Transverse colon (tissue), 4 donors: Measurements from ENCODE around the gene ZIC2. TPM values are rescaled to one million over a fixed set of nuclear protein-coding genes. Genes with fewer than 3 reads are reported as not detected.

ENCODE experiments used
- DNase-seq: peaks from one replicate; pipeline ENCODE4 v3.0.0-alpha.2; 2019
- H3K27ac ChIP-seq, 4 donors: fragments of 200-600 bp; sonication (generic); 2 replicates each; pipeline ENCODE4 v1.5.1; 2016 to 2018; ENCODE audit warnings: inconsistent platforms in 4 of 4
- H3K27me3 ChIP-seq: fragments of 200-600 bp; sonication (generic); 2 replicates; pipeline ENCODE4 v1.5.1; 2017; ENCODE audit warnings: inconsistent platforms
- H3K36me3 ChIP-seq, 4 donors: fragments of 200-600 bp; sonication (generic); 2 replicates each; pipeline ENCODE4 v1.5.1; 2017 to 2019; ENCODE audit warnings: inconsistent platforms in 4 of 4
- H3K4me1 ChIP-seq, 4 donors: fragments of 200-600 bp; sonication (generic); 2 replicates each; pipeline ENCODE4 v1.5.1; 2017 to 2020; ENCODE audit warnings: inconsistent platforms in 4 of 4
- H3K4me3 ChIP-seq, 4 donors: fragments of 200-600 bp; sonication (generic); 1 replicate in 1 of 4; 2 replicates in 3 of 4; pipeline versions ENCODE4 v1.5.1 to v1.6.1; 2017 to 2019; ENCODE audit warnings: inconsistent platforms in 4 of 4
- H3K9me3 ChIP-seq, 2 donors: fragments of 200-600 bp; sonication (generic); 2 replicates each; pipeline ENCODE4 v1.5.1; 2017 to 2019; ENCODE audit warnings: inconsistent platforms in 2 of 2
- CTCF ChIP-seq, 5 experiments: fragments of 200-600 bp in 3 of 5; fragments of 450-650 bp in 2 of 5; sonication (generic) in 3 of 5; IDR thresholded peaks; 1 replicate in 2 of 5; 2 replicates in 3 of 5; pipeline ENCODE4 v1.5.1; 2016 to 2017; ENCODE audit warnings: antibody characterized with exemption in 5 of 5, inconsistent platforms in 3 of 5, mild to moderate bottlenecking in 2 of 5, moderate library complexity in 1 of 5
- EP300 ChIP-seq: sonication (generic); formaldehyde crosslinking; IDR thresholded peaks from one replicate; pipeline ENCODE4 v1.6.1; 2017; ENCODE audit warnings: antibody characterized with exemption, low read depth
- POLR2A ChIP-seq: fragments of 450-650 bp; IDR thresholded peaks from one replicate; pipeline ENCODE4 v1.6.1; 2016; ENCODE audit warnings: antibody characterized with exemption, mild to moderate bottlenecking, moderate library complexity
- POLR2AphosphoS5 ChIP-seq, 3 donors: sonication (generic); formaldehyde crosslinking; IDR thresholded peaks; one replicate each; pipeline ENCODE4 v1.6.1; 2016; ENCODE audit warnings: antibody characterized with exemption in 3 of 3
- WGBS, 2 donors: methylation state at CpG; one replicate each; pipeline ENCODE4 v1.1.5; 2018; ENCODE audit warnings: low coverage in 1 of 2; 5-methylcytosine and 5-hydroxymethylcytosine counted together
- in situ Hi-C, 4 donors: fragments of 200-750 bp; cut with MboI; loops; one replicate each; pipeline versions ENCODE4 v1.15.0 to v1.15.1; 2017; ENCODE audit warnings: low sequenced_read_pairs in 3 of 4, low pct_ligation_motif_present in 1 of 4, low pct_unique_long_range_greater_than_20kb in 1 of 4
- intact Hi-C: fragments of 100-400 bp; cut with DNase I; formaldehyde crosslinking; loops from one replicate; pipeline ENCODE4 v1.15.1; 2023; ENCODE audit warnings: low total_unique reads
- total RNA-seq, 4 donors: library from RNA; depleted of rRNA; stranded (reverse); fragments of >200 nt; gene quantifications; one replicate each; pipeline ENCODE4 v1.1.0, GENCODE V29; 2016

The ZIC2 gene
- total RNA-seq, 4 donors from 2014 or later: not detected

DNA sequence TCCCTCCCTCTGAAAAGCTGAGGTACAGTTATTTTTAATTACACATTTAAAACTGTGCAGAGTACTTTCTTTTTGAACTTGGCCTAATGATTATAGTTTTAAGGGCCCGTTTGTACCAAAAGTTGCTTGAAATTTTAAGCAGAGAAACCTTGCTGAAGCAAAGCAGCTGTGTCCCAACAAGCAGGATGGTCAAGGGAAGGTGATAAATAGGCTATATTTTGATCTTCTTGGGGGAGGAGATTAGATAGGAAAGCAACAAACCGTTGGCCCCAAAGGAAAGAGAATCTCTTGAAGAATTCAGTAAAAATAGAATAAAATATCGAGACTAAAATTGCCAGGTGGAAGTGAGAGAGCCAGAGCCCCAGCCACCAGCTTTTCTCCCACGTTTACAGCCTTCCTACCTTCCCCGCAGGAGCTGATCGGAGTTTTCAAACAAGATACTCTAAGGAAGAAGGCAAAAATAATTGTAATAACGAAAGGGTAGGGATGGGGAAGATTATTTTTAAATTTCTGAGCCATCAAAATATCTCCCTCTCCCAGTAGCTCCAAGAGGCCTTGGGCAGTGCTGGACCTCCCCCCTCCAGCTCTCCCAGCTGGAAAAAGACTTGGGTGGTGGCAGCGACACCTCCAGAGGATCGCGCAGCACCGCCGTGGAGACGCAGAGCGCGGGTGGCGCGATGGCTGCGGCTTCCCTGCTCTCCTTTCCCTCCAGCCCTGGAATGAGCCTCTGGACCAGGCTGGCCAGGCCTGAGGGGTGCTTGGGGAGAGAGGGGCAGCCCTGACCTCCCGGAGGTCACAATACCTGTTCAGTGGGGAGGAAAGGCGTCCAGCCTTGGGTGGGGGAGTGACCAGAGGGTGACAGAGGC is 5.8 kb downstream of the ZIC2 start:
- 8 to 13% methylated on average over 7 to 20 of the region's 20 CpGs for WGBS, 2 donors
- peaks cover 99% of the 10 kb centered on the region for H3K27me3 ChIP-seq
- TF ChIP-seq EP300 (no peak), POLR2AphosphoS5 (IDR thresholded peaks at IDR 0.05) (no peak)
- in situ Hi-C loops (no loop called here), intact Hi-C loops (no loop called here)
- peaks cover under 1 to 47% (median 9%) of the 10 kb centered on the region in 4 donors for H3K4me1 ChIP-seq
- no peak overlapping the region for H3K27ac ChIP-seq
- H3K9me3 ChIP-seq: no peaks in the 10 kb centered on the region
- no peak overlapping the region for H3K4me3 ChIP-seq
- DNase-seq: no peak
- no peaks in the 10 kb centered on the region for H3K36me3 ChIP-seq

DNA sequence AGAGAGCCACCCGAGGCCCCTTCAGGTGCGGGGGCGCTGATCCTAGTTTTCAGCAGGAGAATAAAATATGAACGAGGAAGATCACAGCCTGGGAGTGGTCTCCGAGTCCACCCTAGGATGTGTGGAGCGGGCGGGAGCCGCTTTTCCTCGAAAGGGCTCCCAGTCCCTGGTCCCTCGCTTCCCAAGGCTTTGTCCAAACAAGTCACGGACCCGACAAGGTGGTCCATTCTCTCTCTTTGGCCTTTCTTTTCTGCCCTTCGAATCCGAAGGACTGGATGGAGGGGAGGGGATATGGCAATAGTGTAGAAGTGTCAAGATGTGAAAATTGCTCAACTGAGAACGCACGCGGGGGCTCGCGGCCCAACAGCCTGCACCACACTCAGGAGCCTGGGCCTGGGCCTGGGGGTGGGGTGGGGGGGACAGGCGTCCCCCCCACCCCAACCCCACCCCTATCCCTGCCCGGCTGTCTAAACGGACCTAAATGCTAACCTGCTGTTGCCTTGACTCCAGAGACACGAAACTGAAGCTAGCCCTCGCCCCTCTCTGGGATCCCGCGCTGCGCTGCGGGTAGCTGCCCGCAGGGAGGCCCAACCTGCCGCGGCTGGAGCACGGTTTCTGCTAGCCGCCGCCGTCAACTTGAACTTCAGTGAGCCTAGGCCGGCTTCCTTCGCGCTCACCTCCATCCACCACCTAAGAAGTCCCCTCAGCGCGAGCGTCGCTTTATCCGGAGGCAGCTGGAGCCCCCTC is 7.1 kb downstream of the ZIC2 start:
- 12% methylated on average over 43 of the region's 43 CpGs; no CpG with 5 or more reads in 1 of the 2 donors for WGBS, 2 donors
- no peaks in the 10 kb centered on the region for H3K36me3 ChIP-seq
- H3K27me3 ChIP-seq: peaks cover 99% of the 10 kb centered on the region
- peaks cover 0 to 35% (median 6%) of the 10 kb centered on the region in 4 donors for H3K4me1 ChIP-seq
- no peaks in the 10 kb centered on the region for H3K9me3 ChIP-seq
- no peak overlapping the region for H3K27ac ChIP-seq
- no peak for DNase-seq
- H3K4me3 ChIP-seq: no peak overlapping the region
- intact Hi-C loops (no loop called here), in situ Hi-C loops (no loop called here)
- TF ChIP-seq POLR2A: no peak
- no peak for TF ChIP-seq EP300
- TF ChIP-seq POLR2AphosphoS5 (IDR thresholded peaks at IDR 0.05): no peak

DNA sequence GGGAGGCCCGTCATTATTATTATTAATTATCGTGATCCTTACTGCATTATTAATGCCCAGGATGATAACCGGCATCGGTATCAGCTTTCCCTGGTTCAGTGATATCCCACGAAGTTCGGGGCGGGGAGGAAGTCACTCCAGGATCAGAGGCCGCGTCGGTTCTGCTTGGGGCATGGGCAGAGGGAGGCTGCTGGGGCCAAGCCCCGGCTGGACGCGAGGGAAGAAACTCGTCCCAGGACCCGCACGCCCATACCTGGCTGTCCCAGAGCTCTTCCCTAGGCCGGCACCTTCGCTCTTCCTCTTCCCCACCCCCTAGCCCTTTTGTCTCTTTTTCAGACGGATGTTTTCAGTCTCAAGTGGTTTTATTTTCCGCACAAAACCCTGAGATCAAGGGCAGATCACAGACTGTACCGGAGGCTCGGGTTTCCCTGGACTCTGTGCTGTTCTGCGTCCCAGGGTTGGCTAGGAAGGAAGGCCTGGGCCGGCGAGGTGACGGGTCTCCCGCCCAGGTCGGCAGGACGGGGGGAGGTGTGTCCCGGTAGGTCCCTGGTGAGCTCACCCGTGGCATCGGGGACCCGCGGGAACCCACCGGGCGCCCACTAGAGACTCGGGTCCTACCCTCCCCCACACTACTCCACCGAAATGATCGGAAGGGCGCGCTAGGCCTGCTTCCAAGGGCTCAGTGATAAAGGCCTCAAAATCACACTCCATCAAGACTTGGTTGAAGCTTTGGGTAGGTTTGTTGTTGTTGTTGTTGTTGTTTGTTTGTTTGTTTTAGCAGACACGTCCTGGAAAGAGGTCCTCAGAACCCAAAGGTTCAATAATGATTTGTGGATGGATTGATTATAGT is 7.9 kb downstream of the ZIC2 start:
- Histone ChIP-seq H3K4me1 (peaks cover 0 to 35% (median 6%) of the 10 kb centered on the region in 4 donors), H3K27me3 (peaks cover 99% of the 10 kb centered on the region), H3K36me3 (no peaks in the 10 kb centered on the region), H3K9me3 (no peaks in the 10 kb centered on the region), H3K4me3 (peak overlapping the region in 1 of 4 donors; percentile 4), H3K27ac (no peak overlapping the region)
- 11 to 40% methylated on average over 3 to 32 of the region's 42 CpGs for WGBS, 2 donors
- no peak for DNase-seq
- intact Hi-C loops (no loop called here), in situ Hi-C loops (no loop called here)
- no peak for TF ChIP-seq POLR2A
- no peak for TF ChIP-seq EP300
- TF ChIP-seq CTCF (IDR thresholded peaks at IDR 0.05): no peak
- no peak for TF ChIP-seq POLR2AphosphoS5 (IDR thresholded peaks at IDR 0.05)

DNA sequence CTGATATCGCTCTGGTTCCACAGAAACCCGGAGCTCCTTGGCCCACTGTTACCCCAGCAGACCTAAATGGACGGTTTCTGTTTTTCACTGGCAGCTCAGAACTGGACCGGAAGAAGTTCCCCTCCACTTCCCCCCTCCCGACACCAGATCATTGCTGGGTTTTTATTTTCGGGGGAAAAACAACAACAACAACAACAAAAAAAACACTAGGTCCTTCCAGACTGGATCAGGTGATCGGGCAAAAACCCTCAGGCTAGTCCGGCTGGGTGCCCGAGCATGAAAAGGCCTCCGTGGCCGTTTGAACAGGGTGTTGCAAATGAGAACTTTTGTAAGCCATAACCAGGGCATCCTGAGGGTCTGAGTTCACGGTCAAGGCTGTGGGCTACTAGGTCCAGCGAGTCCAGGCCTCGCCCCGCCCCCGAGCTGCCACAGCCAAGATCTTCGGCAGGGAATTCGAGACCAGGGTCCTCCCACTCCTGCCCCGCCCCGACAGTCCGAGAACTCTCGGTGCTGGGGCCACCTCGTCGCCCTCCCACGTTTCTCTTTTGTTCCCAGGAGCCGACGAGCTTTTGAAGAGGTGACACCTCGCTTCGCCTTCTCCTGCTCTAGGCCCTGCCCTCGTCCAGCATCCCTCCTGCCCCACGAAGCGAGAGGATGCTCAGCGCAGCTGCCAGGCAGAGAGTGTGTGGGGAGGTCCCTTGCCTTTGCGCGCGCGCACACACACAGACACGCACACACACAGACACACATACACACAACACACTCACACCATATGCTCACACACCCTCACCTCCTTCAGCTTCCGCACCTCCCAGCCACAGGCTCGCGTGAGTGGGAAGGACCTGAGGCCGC is 8.8 kb downstream of the ZIC2 start:
- WGBS, 2 donors: 7 to 18% methylated on average over 11 to 41 of the region's 42 CpGs
- Histone ChIP-seq H3K4me1 (peaks cover 0 to 31% (median 6%) of the 10 kb centered on the region in 4 donors), H3K4me3 (peak overlapping the region in 1 of 4 donors; percentile 11), H3K27ac (no peak overlapping the region), H3K9me3 (no peaks in the 10 kb centered on the region), H3K27me3 (peaks cover 99% of the 10 kb centered on the region), H3K36me3 (no peaks in the 10 kb centered on the region)
- intact Hi-C loops (no loop called here), in situ Hi-C loops (no loop called here)
- no peak for DNase-seq
- TF ChIP-seq POLR2A (no peak), POLR2AphosphoS5 (IDR thresholded peaks at IDR 0.05) (no peak), EP300 (no peak), CTCF (IDR thresholded peaks at IDR 0.05) (no peak)
